Lung (tissue), 12 donors: ENCODE results near the gene MAP3K20. TPM values are rescaled to one million over a fixed set of nuclear protein-coding genes. Genes with fewer than 3 reads are reported as not detected.

Experiments
- ATAC-seq: fragments of 200-7000 bp; cut with Tn5 transposase; one replicate; pipeline ENCODE4 v1.9.1; 2020; ENCODE audit warnings: moderate number of reproducible peaks; ENCODE audit not compliant: insufficient read depth, low FRiP score
- DNase-seq, 3 donors: peaks; one replicate each; pipeline ENCODE4 v3.0.0-alpha.2; 2013 to 2017
- H3K27ac ChIP-seq, 2 donors: one replicate each; pipeline ENCODE4 v1.5.1; 2013; ENCODE audit warnings: mild to moderate bottlenecking in 2 of 2, moderate library complexity in 2 of 2, control low read depth in 1 of 2, inconsistent platforms in 1 of 2, low read depth in 1 of 2, low read length in 1 of 2
- H3K27me3 ChIP-seq, 3 donors: one replicate each; pipeline ENCODE4 v1.5.1; 2013; ENCODE audit warnings: low read length in 2 of 3; ENCODE audit not compliant: control insufficient read depth in 3 of 3, insufficient read depth in 3 of 3
- H3K36me3 ChIP-seq, 4 donors: one replicate each; pipeline ENCODE4 v1.5.1; 2013; ENCODE audit warnings: low read length in 4 of 4, mild to moderate bottlenecking in 1 of 4, moderate library complexity in 1 of 4; ENCODE audit not compliant: control insufficient read depth in 4 of 4, insufficient read depth in 4 of 4
- H3K4me1 ChIP-seq, 5 donors: one replicate each; pipeline ENCODE4 v1.5.1; 2013; ENCODE audit warnings: low read length in 5 of 5, mild to moderate bottlenecking in 2 of 5, moderate library complexity in 1 of 5; ENCODE audit not compliant: control insufficient read depth in 5 of 5, insufficient read depth in 5 of 5
- H3K4me3 ChIP-seq: one replicate; pipeline ENCODE4 v1.5.1; 2013; ENCODE audit warnings: mild to moderate bottlenecking, control low read depth, moderate library complexity
- H3K9ac ChIP-seq, 2 donors: one replicate each; pipeline ENCODE4 v1.5.1; 2013; ENCODE audit warnings: low read length in 2 of 2, control low read depth in 1 of 2; ENCODE audit not compliant: insufficient read depth in 1 of 2
- H3K9me3 ChIP-seq, 4 donors: one replicate each; pipeline ENCODE4 v1.5.1; 2013; ENCODE audit warnings: low read length in 3 of 4, mild to moderate bottlenecking in 1 of 4, moderate library complexity in 1 of 4; ENCODE audit not compliant: control insufficient read depth in 4 of 4, insufficient read depth in 3 of 4
- WGBS, 2 donors: extraction: QIAGEN DNeasy Blood & Tissue Kit; methylation state at CpG; one replicate each; pipeline ENCODE4 v1.1.7; 2013; 5-methylcytosine and 5-hydroxymethylcytosine counted together
- polyA plus RNA-seq, 2 donors: library from polyadenylated mRNA; stranded (reverse); fragments of 200-250 nt; gene quantifications; one replicate each; pipeline ENCODE4 v1.2.1, GENCODE V29; 2013
- total RNA-seq, 2 donors: library from RNA; depleted of rRNA in 1 of 2; stranded (reverse); fragments of >200 nt in 1 of 2; gene quantifications; one replicate each; pipeline ENCODE4 v1.2.1, GENCODE V29; 2014 to 2021
- TF ChIP-seq, protein P1 (sequence below): IDR thresholded peaks from 2 replicates; pipeline ENCODE4 v1.5.1; 2012; ENCODE audit warnings: mild to moderate bottlenecking; ENCODE audit errors: control extremely low read depth, extremely low read depth
- donor health status: control.
- donor health status: control.
- donor health status: Bipolar disorder and iron deficiency.
- donor health status: healthy.
- donor health status: DM: yes; HTN: yes; CAD: no.

The MAP3K20 gene
- total and polyA plus RNA-seq, 4 donors: 13.4 to 71.6 (median 31.6) TPM

DNA sequence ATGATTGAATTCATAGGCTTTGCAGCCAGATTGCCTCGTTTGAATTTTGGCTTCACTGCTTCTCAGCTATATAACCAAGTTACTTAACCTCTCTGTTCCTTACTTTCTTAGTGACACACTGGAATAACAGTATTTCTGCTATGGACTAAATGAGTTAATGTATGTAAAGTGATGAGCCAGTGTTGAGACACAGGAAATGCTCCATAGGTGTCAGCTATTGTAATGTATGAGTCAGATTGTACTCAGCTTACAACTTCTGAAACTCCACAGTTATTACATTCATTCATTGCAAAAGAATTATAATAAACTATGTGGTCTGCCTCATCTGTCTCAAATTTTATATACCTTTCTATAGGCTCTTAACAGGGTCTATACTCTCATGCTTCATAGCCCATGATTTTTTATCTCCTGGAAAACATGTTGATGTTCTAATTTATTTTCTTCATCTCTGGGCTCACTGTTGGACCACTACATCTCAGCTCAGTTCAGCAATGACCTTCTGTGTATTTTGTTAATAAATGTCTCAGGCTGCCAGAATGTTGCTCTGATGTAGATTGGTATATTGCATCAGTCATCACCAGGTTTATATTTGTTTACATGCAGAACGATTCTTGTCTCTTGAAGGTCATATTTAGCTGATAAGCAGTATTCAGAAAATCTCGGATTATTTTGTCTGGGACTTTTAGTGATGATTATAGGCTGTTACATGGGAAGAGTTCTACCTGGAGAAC, 76.2 kb downstream of the MAP3K20 start:
- Histone ChIP-seq H3K27me3 (no peaks in the 10 kb centered on the region), H3K27ac (peak overlapping the region in 1 of 2 donors; percentile 51), H3K9ac (no peak overlapping the region), H3K9me3 (no peaks in the 10 kb centered on the region), H3K4me1 (peaks cover 0 to 44% (median 0%) of the 10 kb centered on the region in 5 donors), H3K36me3 (peaks cover 0 to 7% (median 0%) of the 10 kb centered on the region in 4 donors), H3K4me3 (no peak overlapping the region)
- 58 to 80% methylated on average over 3 of the region's 3 CpGs for WGBS, 2 donors
- ATAC-seq (no peak), DNase-seq (no peak)
- TF ChIP-seq, protein P1, sequence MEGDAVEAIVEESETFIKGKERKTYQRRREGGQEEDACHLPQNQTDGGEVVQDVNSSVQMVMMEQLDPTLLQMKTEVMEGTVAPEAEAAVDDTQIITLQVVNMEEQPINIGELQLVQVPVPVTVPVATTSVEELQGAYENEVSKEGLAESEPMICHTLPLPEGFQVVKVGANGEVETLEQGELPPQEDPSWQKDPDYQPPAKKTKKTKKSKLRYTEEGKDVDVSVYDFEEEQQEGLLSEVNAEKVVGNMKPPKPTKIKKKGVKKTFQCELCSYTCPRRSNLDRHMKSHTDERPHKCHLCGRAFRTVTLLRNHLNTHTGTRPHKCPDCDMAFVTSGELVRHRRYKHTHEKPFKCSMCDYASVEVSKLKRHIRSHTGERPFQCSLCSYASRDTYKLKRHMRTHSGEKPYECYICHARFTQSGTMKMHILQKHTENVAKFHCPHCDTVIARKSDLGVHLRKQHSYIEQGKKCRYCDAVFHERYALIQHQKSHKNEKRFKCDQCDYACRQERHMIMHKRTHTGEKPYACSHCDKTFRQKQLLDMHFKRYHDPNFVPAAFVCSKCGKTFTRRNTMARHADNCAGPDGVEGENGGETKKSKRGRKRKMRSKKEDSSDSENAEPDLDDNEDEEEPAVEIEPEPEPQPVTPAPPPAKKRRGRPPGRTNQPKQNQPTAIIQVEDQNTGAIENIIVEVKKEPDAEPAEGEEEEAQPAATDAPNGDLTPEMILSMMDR: no peak

DNA sequence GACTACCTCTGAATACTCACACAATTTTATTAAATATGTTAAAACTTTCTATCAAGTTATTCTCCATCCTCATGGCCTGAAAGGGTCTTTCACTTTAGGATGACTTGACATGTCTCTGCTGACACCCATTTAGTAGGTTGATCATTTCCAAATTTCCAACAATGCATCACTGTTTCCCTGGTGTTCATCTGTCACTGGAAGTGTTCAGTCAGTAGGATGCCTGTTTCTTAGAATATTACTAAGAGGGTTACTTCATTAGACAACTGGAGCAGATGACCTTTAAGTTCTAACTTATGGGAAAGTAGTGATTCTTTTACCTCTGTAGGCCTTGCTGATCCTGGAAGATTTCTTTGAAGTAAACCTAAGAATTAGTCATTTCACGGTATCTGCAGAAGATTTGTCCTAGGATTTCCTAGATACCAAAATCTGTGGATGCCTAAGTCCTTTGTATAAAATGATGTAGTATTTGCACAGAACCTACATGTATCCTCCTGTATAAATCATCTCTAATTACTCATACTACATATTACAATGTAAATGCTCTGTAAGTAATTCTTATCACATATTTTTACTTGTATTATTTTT, 77.7 kb downstream of the MAP3K20 start:
- TF ChIP-seq, protein P1: no peak
- H3K36me3 ChIP-seq: peaks cover 0 to 7% (median 0%) of the 10 kb centered on the region in 4 donors
- no peak for ATAC-seq
- no peaks in the 10 kb centered on the region for H3K27me3 ChIP-seq
- H3K4me3 ChIP-seq: no peak overlapping the region
- H3K27ac ChIP-seq: peak overlapping the region in 1 of 2 donors; percentile 74
- WGBS, 2 donors: 88 to 93% methylated on average over 1 of the region's 1 CpG
- peaks cover 0 to 49% (median 0%) of the 10 kb centered on the region in 5 donors for H3K4me1 ChIP-seq
- H3K9me3 ChIP-seq: no peaks in the 10 kb centered on the region
- no peak for DNase-seq
- H3K9ac ChIP-seq: no peak overlapping the region

DNA sequence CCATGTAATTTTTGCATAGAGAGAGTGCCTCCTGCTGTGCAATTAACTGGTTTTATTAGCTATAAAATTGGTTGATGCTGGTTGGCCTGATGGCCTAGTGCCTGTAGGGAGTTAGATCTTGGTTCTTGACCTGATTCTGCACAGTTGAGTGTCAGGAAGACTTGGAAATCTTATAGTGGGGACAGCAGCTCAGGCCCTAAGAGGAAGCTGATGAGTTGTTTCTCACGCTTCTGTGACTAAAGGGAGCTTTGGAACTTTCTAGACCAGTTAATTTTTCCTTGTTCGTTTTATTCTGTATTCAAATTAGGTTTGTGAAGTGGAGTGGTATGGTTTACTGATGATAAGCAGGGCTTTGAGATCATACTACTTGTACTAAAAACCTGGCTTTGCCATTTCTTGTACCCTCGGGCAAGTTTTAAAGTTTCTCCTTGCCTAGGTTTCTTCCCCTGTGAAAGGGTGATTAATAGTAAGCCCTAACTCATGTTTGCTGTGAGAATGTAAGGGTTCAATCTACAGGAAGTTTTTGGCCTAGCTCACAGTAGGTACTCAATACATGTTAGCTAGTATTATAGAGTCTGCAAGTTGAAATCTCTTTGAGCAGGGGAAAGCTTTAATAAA, 82.1 kb downstream of the MAP3K20 start:
- DNase-seq (no peak), ATAC-seq (no peak)
- no peak overlapping the region for H3K4me3 ChIP-seq
- 79 to 87% methylated on average over 3 of the region's 3 CpGs for whole genome bisulfite sequencing, 2 donors
- no peak overlapping the region for H3K9ac ChIP-seq
- H3K36me3 ChIP-seq: peaks cover 0 to 7% (median 0%) of the 10 kb centered on the region in 4 donors
- H3K27ac ChIP-seq: peak overlapping the region in 1 of 2 donors; percentile 39
- H3K9me3 ChIP-seq: no peaks in the 10 kb centered on the region
- TF ChIP-seq, protein P1: no peak
- peaks cover 0 to 27% (median 5%) of the 10 kb centered on the region in 5 donors for H3K4me1 ChIP-seq
- no peaks in the 10 kb centered on the region for H3K27me3 ChIP-seq
